HCT116 (cell line): ENCODE data around the gene BTBD3. TPM values are rescaled to one million over a fixed set of nuclear protein-coding genes. Genes with fewer than 3 reads are reported as not detected.

Experiments
- ATAC-seq: fragments of 200-7000 bp; cut with Tn5 transposase; 2 replicates; pipeline ENCODE4 v1.9.1; 2020; ENCODE audit warnings: mild to moderate bottlenecking, moderate library complexity
- BruUV-seq: library from RNA; stranded (reverse); fragments of 400-500 nt; replicated peaks from 2 replicates; lab custom pipeline; 2021; lab: Mats Ljungman, UMichigan
- CTCF ChIA-PET: fragments of 300-600 bp; sonication (Branson Sonifier 250); formaldehyde crosslinking; loops from one replicate; lab custom pipeline; 2021; ENCODE audit warnings: antibody characterized with exemption; lab: Charles Lee
- POLR2A ChIA-PET: fragments of 300-600, 350-600 bp; sonication (Branson Sonifier 250); formaldehyde crosslinking; loops from one replicate; lab custom pipeline; 2021; ENCODE audit warnings: antibody characterized with exemption; lab: Charles Lee
- RAD21 ChIA-PET, 2 experiments: fragments of 300-600 bp; sonication (Branson Sonifier 250); formaldehyde crosslinking; loops; one replicate each; lab custom pipeline; 2023; ENCODE audit warnings: low total read pairs in 2 of 2; ENCODE audit not compliant: uncharacterized antibody in 2 of 2, unreplicated experiment in 2 of 2, low non-redundant PET in 1 of 2; lab: Charles Lee
- DNase-seq: peaks from one replicate; pipeline ENCODE4 v3.0.0-alpha.2; 2010; ENCODE audit warnings: low read depth, low spot score
- H2AFZ ChIP-seq: fragments of 200-600 bp; shearing (Covaris generic), sonication (generic); 2 replicates; pipeline ENCODE4 v1.6.1; 2017; ENCODE audit warnings: low read depth, mixed run types, mixed read lengths, antibody characterized with exemption, low read length; ENCODE audit not compliant: poor library complexity, severe bottlenecking
- H3K27ac ChIP-seq: 2 replicates; pipeline ENCODE4 v1.5.1; 2012; ENCODE audit warnings: low read depth, low read length
- H3K27me3 ChIP-seq: fragments of 200-600 bp; sonication (generic); 2 replicates; pipeline ENCODE4 v1.6.1; 2016; ENCODE audit warnings: mixed run types, low read length, mixed read lengths; ENCODE audit not compliant: insufficient read depth
- H3K36me3 ChIP-seq, 2 experiments: fragments of 200-500 bp in 1 of 2; fragments of 200-600 bp in 1 of 2; sonication (Bioruptor generic) in 1 of 2; sonication (generic) in 1 of 2; 2 replicates each; pipeline versions ENCODE4 v1.5.1 to v1.6.1; 2014 to 2016; ENCODE audit warnings: low read length in 2 of 2, inconsistent platforms in 1 of 2, mixed read lengths in 1 of 2, mixed run types in 1 of 2; ENCODE audit not compliant: insufficient read depth in 2 of 2, control insufficient read depth in 1 of 2
- H3K4me1 ChIP-seq, 2 experiments: fragments of 200-600 bp in 1 of 2; sonication (generic) in 1 of 2; 2 replicates each; pipeline versions ENCODE4 v1.5.1 to v1.6.1; 2012 to 2017; ENCODE audit warnings: low read length in 2 of 2, inconsistent platforms in 1 of 2, mild to moderate bottlenecking in 1 of 2, mixed read lengths in 1 of 2, mixed run types in 1 of 2, moderate library complexity in 1 of 2; ENCODE audit not compliant: insufficient read depth in 2 of 2, control insufficient read depth in 1 of 2
- H3K4me2 ChIP-seq: fragments of 200-600 bp; sonication (generic); 2 replicates; pipeline ENCODE4 v1.6.1; 2017; ENCODE audit warnings: mixed run types, low read length, mixed read lengths
- H3K4me3 ChIP-seq, 2 experiments: fragments of 200-600 bp in 1 of 2; sonication (generic) in 1 of 2; replicated peaks in 1 of 2; 2 replicates each; pipeline ENCODE4 v1.5.1; 2011 to 2016; ENCODE audit warnings: low read length in 2 of 2, control low read depth in 1 of 2, low read depth in 1 of 2, mild to moderate bottlenecking in 1 of 2, mixed read lengths in 1 of 2, mixed run types in 1 of 2
- H3K79me2 ChIP-seq: fragments of 200-600 bp; sonication (generic); 2 replicates; pipeline ENCODE4 v1.6.1; 2017; ENCODE audit warnings: mild to moderate bottlenecking, mixed run types, low read length, moderate library complexity, mixed read lengths; ENCODE audit not compliant: insufficient read depth
- H3K9ac ChIP-seq: fragments of 200-600 bp; sonication (generic); 2 replicates; pipeline ENCODE4 v1.6.1; 2016; ENCODE audit warnings: low read length, mixed read lengths
- H3K9me2 ChIP-seq: fragments of 200-600 bp; sonication (generic), shearing (Covaris generic); 2 replicates; pipeline ENCODE4 v1.6.1; 2017; ENCODE audit warnings: mixed run types, mild to moderate bottlenecking, moderate library complexity; ENCODE audit not compliant: insufficient read depth
- H3K9me3 ChIP-seq, 2 experiments: fragments of 200-500 bp in 1 of 2; fragments of 200-600 bp in 1 of 2; sonication (Bioruptor generic) in 1 of 2; sonication (generic) in 1 of 2; 2 replicates each; pipeline ENCODE4 v1.6.1; 2014 to 2017; ENCODE audit warnings: low read length in 2 of 2, mixed read lengths in 2 of 2, inconsistent platforms in 1 of 2, low read depth in 1 of 2, mild to moderate bottlenecking in 1 of 2, mixed run types in 1 of 2, moderate library complexity in 1 of 2; ENCODE audit not compliant: control insufficient read depth in 1 of 2, insufficient read depth in 1 of 2
- H4K20me1 ChIP-seq: fragments of 200-600 bp; sonication (generic), shearing (Covaris generic); 2 replicates; pipeline ENCODE4 v1.6.1; 2017; ENCODE audit warnings: mixed run types, mild to moderate bottlenecking, moderate library complexity; ENCODE audit not compliant: insufficient read depth
- CTCF ChIP-seq, 3 experiments: fragments of 200-600 bp in 1 of 3; sonication (generic) in 1 of 3; IDR thresholded peaks in 2 of 3; conservative IDR thresholded peaks in 1 of 3; 2 replicates each; pipeline ENCODE4 v1.5.1; 2012 to 2017; ENCODE audit warnings: low read depth in 2 of 3, low read length in 2 of 3, antibody characterized with exemption in 1 of 3, borderline replicate concordance in 1 of 3, control low read depth in 1 of 3, mild to moderate bottlenecking in 1 of 3, mixed read lengths in 1 of 3, mixed run types in 1 of 3, moderate library complexity in 1 of 3; ENCODE audit not compliant: insufficient read depth in 1 of 3
- EGR1 ChIP-seq: IDR thresholded peaks from 2 replicates; pipeline ENCODE4 v1.6.1; 2012; ENCODE audit warnings: low read depth
- ELF1 ChIP-seq: IDR thresholded peaks from 2 replicates; pipeline ENCODE4 v1.6.1; 2012; ENCODE audit warnings: low read depth, borderline replicate concordance
- EZH2phosphoT487 ChIP-seq: fragments of 200-600 bp; IDR thresholded peaks from 2 replicates; pipeline ENCODE4 v1.6.1; 2018; ENCODE audit warnings: antibody characterized with exemption, borderline replicate concordance
- FOSL1 ChIP-seq: IDR thresholded peaks from 2 replicates; pipeline ENCODE4 v1.6.1; 2012; ENCODE audit warnings: low read depth
- POLR2A ChIP-seq: IDR thresholded peaks from 2 replicates; pipeline ENCODE4 v1.7.0; 2011; ENCODE audit warnings: borderline replicate concordance; ENCODE audit not compliant: insufficient read depth, insufficient read length; ENCODE audit errors: extremely low read depth
- POLR2AphosphoS5 ChIP-seq: IDR thresholded peaks from 2 replicates; pipeline ENCODE4 v1.6.1; 2011; ENCODE audit warnings: mild to moderate bottlenecking, low read depth, low read length, moderate library complexity
- RAD21 ChIP-seq: IDR thresholded peaks from 2 replicates; pipeline ENCODE4 v1.6.1; 2012; ENCODE audit warnings: low read depth, mild to moderate bottlenecking
- REST ChIP-seq: IDR thresholded peaks from 2 replicates; pipeline ENCODE4 v1.6.1; 2012; ENCODE audit warnings: low read depth
- SIN3A ChIP-seq: IDR thresholded peaks from 2 replicates; pipeline ENCODE4 v1.6.1; 2012; ENCODE audit warnings: low read depth
- SRF ChIP-seq: IDR thresholded peaks from 2 replicates; pipeline ENCODE4 v1.6.1; 2012; ENCODE audit warnings: low read depth
- TCF7L2 ChIP-seq: IDR thresholded peaks from 2 replicates; pipeline ENCODE4 v1.7.0; 2011; ENCODE audit warnings: borderline replicate concordance, inconsistent platforms; ENCODE audit not compliant: insufficient read depth, insufficient read length; ENCODE audit errors: extremely low read depth
- ZFX ChIP-seq: fragments of 450-650 bp; IDR thresholded peaks from 2 replicates; pipeline ENCODE4 v1.6.1; 2017
- ZNF274 ChIP-seq: fragments of 200-500 bp; sonication (Bioruptor generic); IDR thresholded peaks from 2 replicates; pipeline ENCODE4 v1.6.1; 2014; ENCODE audit warnings: mild to moderate bottlenecking, low read depth, low read length, inconsistent platforms
- intact Hi-C: fragments of 100-400 bp; cut with micrococcal nuclease; formaldehyde crosslinking; loops from 2 replicates; pipeline ENCODE4 v1.10.0; 2022
- total RNA-seq: library from RNA; stranded (reverse); gene quantifications from one replicate; pipeline ENCODE4 v1.2.1, GENCODE V29; 2021; ENCODE audit not compliant: unreplicated experiment
- TF ChIP-seq, protein P1 (sequence below): IDR thresholded peaks from 2 replicates; pipeline ENCODE4 v1.6.1; 2011; ENCODE audit warnings: mild to moderate bottlenecking, low read length, moderate library complexity; ENCODE audit not compliant: insufficient replicate concordance; ENCODE audit errors: extremely low read depth

Gene BTBD3
- total RNA-seq, 1 experiment from 2014 or later, result 20.2 TPM

GRCh38 chr20:11937230-11937629 is 19.5 kb downstream of the BTBD3 start:
- BruUV-seq, result no TSS peak
- ChIA-PET POLR2A (no interaction called here), CTCF (no interaction called here), RAD21 (no interaction called here)
- Histone ChIP-seq H3K9ac (no peak overlapping the region), H3K4me1 (no peaks in the 10 kb centered on the region), H3K4me2 (no peak overlapping the region), H3K27me3 (no peaks in the 10 kb centered on the region), H4K20me1 (no peaks in the 10 kb centered on the region), H3K4me3 (no peak overlapping the region), H3K79me2 (no peaks in the 10 kb centered on the region), H3K27ac (no peak overlapping the region), H3K9me2 (no peaks in the 10 kb centered on the region), H2AFZ (no peak overlapping the region), H3K9me3 (no peaks in the 10 kb centered on the region), H3K36me3 (no peaks in the 10 kb centered on the region)
- no peak for DNase-seq
- ATAC-seq, result no peak
- intact Hi-C loops, result no loop called here
- TF ChIP-seq TCF7L2 (no peak), ZNF274 (no peak), ELF1 (no peak), FOSL1 (no peak), EGR1 (no peak), REST (no peak), RAD21 (no peak), EZH2phosphoT487 (no peak), SIN3A (no peak), SRF (no peak), ZFX (no peak), CTCF (IDR thresholded peaks at IDR 0.05 in 2 of 3, conservative IDR thresholded peaks at IDR 0.05 in 1 of 3; ENCODE audit: borderline replicate concordance in 1 of 3, insufficient read depth in 1 of 3, low read depth in 2 of 3, low read length in 2 of 3) (no peak), POLR2AphosphoS5 (no peak), POLR2A (no peak)
- TF ChIP-seq, protein P1, sequence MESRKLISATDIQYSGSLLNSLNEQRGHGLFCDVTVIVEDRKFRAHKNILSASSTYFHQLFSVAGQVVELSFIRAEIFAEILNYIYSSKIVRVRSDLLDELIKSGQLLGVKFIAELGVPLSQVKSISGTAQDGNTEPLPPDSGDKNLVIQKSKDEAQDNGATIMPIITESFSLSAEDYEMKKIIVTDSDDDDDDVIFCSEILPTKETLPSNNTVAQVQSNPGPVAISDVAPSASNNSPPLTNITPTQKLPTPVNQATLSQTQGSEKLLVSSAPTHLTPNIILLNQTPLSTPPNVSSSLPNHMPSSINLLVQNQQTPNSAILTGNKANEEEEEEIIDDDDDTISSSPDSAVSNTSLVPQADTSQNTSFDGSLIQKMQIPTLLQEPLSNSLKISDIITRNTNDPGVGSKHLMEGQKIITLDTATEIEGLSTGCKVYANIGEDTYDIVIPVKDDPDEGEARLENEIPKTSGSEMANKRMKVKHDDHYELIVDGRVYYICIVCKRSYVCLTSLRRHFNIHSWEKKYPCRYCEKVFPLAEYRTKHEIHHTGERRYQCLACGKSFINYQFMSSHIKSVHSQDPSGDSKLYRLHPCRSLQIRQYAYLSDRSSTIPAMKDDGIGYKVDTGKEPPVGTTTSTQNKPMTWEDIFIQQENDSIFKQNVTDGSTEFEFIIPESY, result no peak
